Measurements from ENCODE around the gene CDC34. TPM values are rescaled to one million over a fixed set of nuclear protein-coding genes. Genes with fewer than 3 reads are reported as not detected.

Gene CDC34
- polyA plus RNA-seq, 1 experiment: 34.0 TPM

DNA sequence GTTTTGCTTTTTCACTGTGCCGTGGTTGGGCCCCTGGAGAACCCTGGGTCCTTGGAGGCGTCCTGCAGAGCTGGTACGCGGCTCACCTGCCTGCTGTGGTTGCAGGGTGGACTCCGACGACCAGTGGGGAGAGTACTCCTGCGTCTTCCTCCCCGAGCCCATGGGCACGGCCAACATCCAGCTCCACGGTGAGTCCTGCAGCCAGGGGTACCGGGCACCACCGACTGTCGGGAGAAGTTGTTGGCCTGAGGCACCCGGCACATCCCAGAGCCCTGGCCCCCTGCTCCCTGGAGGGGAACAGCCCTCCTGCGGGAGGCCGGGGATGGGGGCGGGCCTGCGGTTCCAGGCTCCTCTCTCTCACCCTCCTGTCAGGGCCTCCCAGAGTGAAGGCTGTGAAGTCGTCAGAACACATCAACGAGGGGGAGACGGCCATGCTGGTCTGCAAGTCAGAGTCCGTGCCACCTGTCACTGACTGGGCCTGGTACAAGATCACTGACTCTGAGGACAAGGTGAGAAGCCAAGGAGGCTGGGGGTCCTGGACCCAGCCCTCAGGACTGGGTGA, 48.8 kb downstream of the CDC34 start:
- H3K27me3 ChIP-seq (ENCODE audit: control insufficient read depth, insufficient read depth, low read length): no peaks in the 10 kb centered on the region
- no peak overlapping the region for H3K27ac ChIP-seq (ENCODE audit: low read depth, low read length)
- TF ChIP-seq, protein P1, sequence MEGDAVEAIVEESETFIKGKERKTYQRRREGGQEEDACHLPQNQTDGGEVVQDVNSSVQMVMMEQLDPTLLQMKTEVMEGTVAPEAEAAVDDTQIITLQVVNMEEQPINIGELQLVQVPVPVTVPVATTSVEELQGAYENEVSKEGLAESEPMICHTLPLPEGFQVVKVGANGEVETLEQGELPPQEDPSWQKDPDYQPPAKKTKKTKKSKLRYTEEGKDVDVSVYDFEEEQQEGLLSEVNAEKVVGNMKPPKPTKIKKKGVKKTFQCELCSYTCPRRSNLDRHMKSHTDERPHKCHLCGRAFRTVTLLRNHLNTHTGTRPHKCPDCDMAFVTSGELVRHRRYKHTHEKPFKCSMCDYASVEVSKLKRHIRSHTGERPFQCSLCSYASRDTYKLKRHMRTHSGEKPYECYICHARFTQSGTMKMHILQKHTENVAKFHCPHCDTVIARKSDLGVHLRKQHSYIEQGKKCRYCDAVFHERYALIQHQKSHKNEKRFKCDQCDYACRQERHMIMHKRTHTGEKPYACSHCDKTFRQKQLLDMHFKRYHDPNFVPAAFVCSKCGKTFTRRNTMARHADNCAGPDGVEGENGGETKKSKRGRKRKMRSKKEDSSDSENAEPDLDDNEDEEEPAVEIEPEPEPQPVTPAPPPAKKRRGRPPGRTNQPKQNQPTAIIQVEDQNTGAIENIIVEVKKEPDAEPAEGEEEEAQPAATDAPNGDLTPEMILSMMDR (IDR thresholded peaks at IDR 0.05; ENCODE audit: low read depth, low read length): no peak
- CTCF ChIA-PET: no interaction called here
- peaks cover 3% of the 10 kb centered on the region; the same call in 1 of the 2 replicates for H3K9me3 ChIP-seq (ENCODE audit: control insufficient read depth, insufficient read depth, low read length)
- no peak for DNase-seq (ENCODE audit: low read depth, low spot score)
- H3K4me3 ChIP-seq (ENCODE audit: low read depth, low read length): no peak overlapping the region
- POLR2A ChIA-PET: no interaction called here

DNA sequence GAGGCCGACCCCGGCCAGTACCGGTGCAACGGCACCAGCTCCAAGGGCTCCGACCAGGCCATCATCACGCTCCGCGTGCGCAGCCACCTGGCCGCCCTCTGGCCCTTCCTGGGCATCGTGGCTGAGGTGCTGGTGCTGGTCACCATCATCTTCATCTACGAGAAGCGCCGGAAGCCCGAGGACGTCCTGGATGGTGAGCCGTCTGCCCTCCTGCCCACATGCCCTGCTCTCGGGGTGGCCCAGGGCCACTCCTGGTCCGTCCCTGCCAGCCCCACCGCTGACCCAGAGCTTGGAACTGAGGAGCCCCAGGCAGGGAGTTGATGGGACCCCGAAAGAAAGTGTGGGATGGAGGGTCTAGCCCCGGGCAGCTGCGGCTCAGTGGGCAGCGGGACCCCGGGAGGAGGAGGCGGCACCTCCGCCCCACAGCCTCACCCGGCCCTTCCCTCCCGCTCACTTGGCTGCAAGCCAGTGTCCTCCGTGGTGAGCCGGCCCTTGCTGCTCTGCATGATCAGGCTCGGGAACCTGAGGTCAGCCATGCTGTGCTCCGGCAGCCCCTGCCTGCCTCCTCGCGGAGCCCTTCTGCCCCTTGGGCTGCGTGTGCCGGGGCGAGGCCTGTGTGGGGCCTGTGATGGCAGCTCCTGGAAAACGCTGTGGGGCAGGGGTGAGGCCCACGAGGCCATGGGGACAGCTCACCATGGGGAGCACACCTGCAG, 50.0 kb downstream of the CDC34 start:
- Histone ChIP-seq H3K4me3 (ENCODE audit: low read depth, low read length) (no peak overlapping the region), H3K27ac (ENCODE audit: low read depth, low read length) (no peak overlapping the region), H3K9me3 (ENCODE audit: control insufficient read depth, insufficient read depth, low read length) (peaks cover 3% of the 10 kb centered on the region; the same call in 1 of the 2 replicates), H3K27me3 (ENCODE audit: control insufficient read depth, insufficient read depth, low read length) (no peaks in the 10 kb centered on the region)
- ChIA-PET CTCF (no interaction called here), POLR2A (no interaction called here)
- TF ChIP-seq, protein P1 (IDR thresholded peaks at IDR 0.05; ENCODE audit: low read depth, low read length): no peak
- no peak for DNase-seq (ENCODE audit: low read depth, low spot score)

DNA sequence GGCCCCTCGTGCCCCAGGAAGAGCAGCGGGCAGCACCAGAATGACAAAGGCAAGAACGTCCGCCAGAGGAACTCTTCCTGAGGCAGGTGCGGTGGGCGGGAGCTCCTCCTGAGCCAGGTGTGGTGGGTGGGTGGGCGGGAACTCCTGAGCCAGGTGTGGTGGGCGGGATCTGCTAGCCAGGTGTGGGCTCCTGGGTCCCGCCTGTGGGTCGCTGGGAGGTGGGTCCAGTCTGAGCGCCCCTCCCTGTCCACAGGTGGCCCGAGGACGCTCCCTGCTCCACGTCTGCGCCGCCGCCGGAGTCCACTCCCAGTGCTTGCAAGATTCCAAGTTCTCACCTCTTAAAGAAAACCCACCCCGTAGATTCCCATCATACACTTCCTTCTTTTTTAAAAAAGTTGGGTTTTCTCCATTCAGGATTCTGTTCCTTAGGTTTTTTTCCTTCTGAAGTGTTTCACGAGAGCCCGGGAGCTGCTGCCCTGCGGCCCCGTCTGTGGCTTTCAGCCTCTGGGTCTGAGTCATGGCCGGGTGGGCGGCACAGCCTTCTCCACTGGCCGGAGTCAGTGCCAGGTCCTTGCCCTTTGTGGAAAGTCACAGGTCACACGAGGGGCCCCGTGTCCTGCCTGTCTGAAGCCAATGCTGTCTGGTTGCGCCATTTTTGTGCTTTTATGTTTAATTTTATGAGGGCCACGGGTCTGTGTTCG, 51.1 kb downstream of the CDC34 start:
- CTCF ChIA-PET: no interaction called here
- Histone ChIP-seq H3K9me3 (ENCODE audit: control insufficient read depth, insufficient read depth, low read length) (peaks cover 2% of the 10 kb centered on the region; the same call in 1 of the 2 replicates), H3K27ac (ENCODE audit: low read depth, low read length) (no peak overlapping the region), H3K4me3 (ENCODE audit: low read depth, low read length) (no peak overlapping the region), H3K27me3 (ENCODE audit: control insufficient read depth, insufficient read depth, low read length) (no peaks in the 10 kb centered on the region)
- no peak for DNase-seq (ENCODE audit: low read depth, low spot score)
- POLR2A ChIA-PET: interaction anchor here (0.7 to 2.6 kb wide), 2 partner anchors 10 to 53 kb away, joined by 3 to 13 read pairs; partner anchors contain the start of gene BSG
- TF ChIP-seq, protein P1 (IDR thresholded peaks at IDR 0.05; ENCODE audit: low read depth, low read length): no peak

DNA sequence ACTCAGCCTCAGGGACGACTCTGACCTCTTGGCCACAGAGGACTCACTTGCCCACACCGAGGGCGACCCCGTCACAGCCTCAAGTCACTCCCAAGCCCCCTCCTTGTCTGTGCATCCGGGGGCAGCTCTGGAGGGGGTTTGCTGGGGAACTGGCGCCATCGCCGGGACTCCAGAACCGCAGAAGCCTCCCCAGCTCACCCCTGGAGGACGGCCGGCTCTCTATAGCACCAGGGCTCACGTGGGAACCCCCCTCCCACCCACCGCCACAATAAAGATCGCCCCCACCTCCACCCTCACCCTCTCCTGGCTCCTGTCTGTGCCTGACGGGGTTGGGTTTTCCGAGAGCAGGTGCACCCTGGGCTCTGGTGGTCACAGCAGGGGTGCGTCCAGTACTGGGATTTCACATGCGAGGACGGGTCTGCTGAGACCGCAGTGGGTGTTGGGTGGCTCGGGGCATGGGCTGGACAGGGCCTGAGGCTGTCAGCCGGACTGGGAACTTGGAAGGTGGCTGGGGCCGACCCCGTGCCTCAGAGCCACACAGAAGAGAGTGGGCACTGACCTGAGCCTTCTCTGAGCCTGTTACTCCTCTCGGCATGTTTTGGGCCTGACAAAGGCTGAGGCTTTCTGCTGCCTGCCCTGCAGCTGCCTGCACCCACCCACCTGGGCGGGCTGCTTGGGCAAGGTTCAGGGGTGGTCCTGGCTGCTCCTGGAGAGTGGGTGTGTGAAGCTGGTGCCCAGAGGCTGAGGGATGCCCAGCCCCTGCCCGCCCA, 51.8 kb downstream of the CDC34 start:
- Histone ChIP-seq H3K4me3 (ENCODE audit: low read depth, low read length) (no peak overlapping the region), H3K9me3 (ENCODE audit: control insufficient read depth, insufficient read depth, low read length) (no peaks in the 10 kb centered on the region; the same call in 1 of the 2 replicates), H3K27ac (ENCODE audit: low read depth, low read length) (no peak overlapping the region), H3K27me3 (ENCODE audit: control insufficient read depth, insufficient read depth, low read length) (no peaks in the 10 kb centered on the region)
- CTCF ChIA-PET: no interaction called here
- no peak for DNase-seq (ENCODE audit: low read depth, low spot score)
- POLR2A ChIA-PET: interaction anchor here (0.7 to 2.6 kb wide), 2 partner anchors 11 to 53 kb away, joined by 3 to 13 read pairs; partner anchors contain the start of gene BSG
- TF ChIP-seq, protein P1 (IDR thresholded peaks at IDR 0.05; ENCODE audit: low read depth, low read length): no peak
